GM11168 (cell line): ENCODE data around the gene ANXA5.

Experiments used
- in situ Hi-C: fragments of 300-500 bp; cut with MboI; formaldehyde crosslinking; loops from one replicate; pipeline ENCODE4 v1.12.0; 2022; ENCODE audit warnings: low sequenced_read_pairs; ENCODE audit not compliant: unreplicated experiment

The ANXA5 gene

GRCh38 chr4:121712783-121713182, 16.0 kb upstream of the ANXA5 start:
- in situ Hi-C loops: no loop called here

- in situ Hi-C loops: no loop called here
These were observed 15.3 kb upstream of the ANXA5 start for GRCh38 chr4:121712001-121712651.

- in situ Hi-C loops: no loop called here
These were observed 14.7 kb upstream of the ANXA5 start for GRCh38 chr4:121711263-121712000.

GRCh38 chr4:121709766-121710405, 13.1 kb upstream of the ANXA5 start:
- in situ Hi-C loops: no loop called here

- in situ Hi-C loops: no loop called here
These were observed 10.6 kb upstream of the ANXA5 start for GRCh38 chr4:121707344-121707743.

- in situ Hi-C loops: no loop called here
These were observed 9.8 kb upstream of the ANXA5 start for GRCh38 chr4:121706595-121707021.

GRCh38 chr4:121705521-121705920, 8.7 kb upstream of the ANXA5 start:
- in situ Hi-C loops: no loop called here

GRCh38 chr4:121702136-121702535, 5.4 kb upstream of the ANXA5 start:
- in situ Hi-C loops: no loop called here

GRCh38 chr4:121701263-121701662, 4.5 kb upstream of the ANXA5 start:
- in situ Hi-C loops: no loop called here

- in situ Hi-C loops: no loop called here
These were observed 1.5 kb upstream of the ANXA5 start for GRCh38 chr4:121698236-121698671.

GRCh38 chr4:121697564-121697963, 784 bp upstream of the ANXA5 start:
- in situ Hi-C loops: no loop called here

GRCh38 chr4:121696170-121696580, 605 bp downstream of the ANXA5 start:
- in situ Hi-C loops: no loop called here

- in situ Hi-C loops: no loop called here
These were observed 2.9 kb downstream of the ANXA5 start for GRCh38 chr4:121693886-121694285.

GRCh38 chr4:121693450-121693849, 3.3 kb downstream of the ANXA5 start:
- in situ Hi-C loops: no loop called here

- in situ Hi-C loops: no loop called here
These were observed 4.5 kb downstream of the ANXA5 start for GRCh38 chr4:121692261-121692660.

GRCh38 chr4:121690001-121690400, 6.8 kb downstream of the ANXA5 start:
- in situ Hi-C loops: no loop called here

GRCh38 chr4:121688701-121689100, 8.1 kb downstream of the ANXA5 start:
- in situ Hi-C loops: no loop called here

GRCh38 chr4:121688261-121688660, 8.5 kb downstream of the ANXA5 start:
- in situ Hi-C loops: no loop called here

- in situ Hi-C loops: no loop called here
These were observed 10.5 kb downstream of the ANXA5 start for GRCh38 chr4:121686255-121686654.

GRCh38 chr4:121685257-121685656, 11.5 kb downstream of the ANXA5 start:
- in situ Hi-C loops: no loop called here

GRCh38 chr4:121684561-121684960, 12.2 kb downstream of the ANXA5 start:
- in situ Hi-C loops: no loop called here
